Sigmoid colon (tissue), 7 donors: ENCODE measurements around the gene TGFBR1. TPM values are rescaled to one million over a fixed set of nuclear protein-coding genes. Genes with fewer than 3 reads are reported as not detected.

ENCODE experiments used
- DNase-seq: peaks from one replicate; pipeline ENCODE4 v3.0.0-alpha.2; 2019
- H3K27ac ChIP-seq, 4 donors: fragments of 200-600 bp; sonication (generic); one replicate each; pipeline ENCODE4 v1.5.1; 2016 to 2019; ENCODE audit warnings: mild to moderate bottlenecking in 1 of 4
- H3K27me3 ChIP-seq, 3 donors: fragments of 200-600 bp; sonication (generic); one replicate each; pipeline ENCODE4 v1.5.1; 2019; ENCODE audit warnings: mild to moderate bottlenecking in 1 of 3
- H3K36me3 ChIP-seq, 4 donors: fragments of 200-600 bp; sonication (generic); one replicate each; pipeline ENCODE4 v1.5.1; 2016 to 2019
- H3K4me1 ChIP-seq, 4 donors: fragments of 200-600 bp; sonication (generic); one replicate each; pipeline ENCODE4 v1.5.1; 2017 to 2019
- H3K4me3 ChIP-seq, 4 donors: fragments of 200-600 bp; sonication (generic); one replicate each; pipeline ENCODE4 v1.5.1; 2017 to 2019; ENCODE audit warnings: mild to moderate bottlenecking in 2 of 4, moderate library complexity in 1 of 4
- H3K9me3 ChIP-seq, 4 donors: fragments of 200-600 bp in 3 of 4; sonication (generic) in 3 of 4; one replicate each; pipeline versions ENCODE4 v1.5.1 to v1.6.1; 2013 to 2019
- EP300 ChIP-seq, 4 donors: sonication (generic); formaldehyde crosslinking; IDR thresholded peaks; one replicate each; pipeline ENCODE4 v1.6.1; 2017; ENCODE audit warnings: antibody characterized with exemption in 4 of 4
- POLR2A ChIP-seq, 2 donors: fragments of 450-650 bp; IDR thresholded peaks; one replicate each; pipeline ENCODE4 v1.6.1; 2016; ENCODE audit warnings: antibody characterized with exemption in 2 of 2, mild to moderate bottlenecking in 2 of 2, moderate library complexity in 2 of 2
- POLR2AphosphoS5 ChIP-seq, 4 donors: sonication (generic); formaldehyde crosslinking; IDR thresholded peaks; one replicate each; pipeline ENCODE4 v1.6.1; 2017; ENCODE audit warnings: antibody characterized with exemption in 4 of 4
- WGBS, 2 donors: extraction: QIAGEN DNeasy Blood & Tissue Kit; methylation state at CpG; one replicate each; pipeline ENCODE4 v1.1.7; 2013; 5-methylcytosine and 5-hydroxymethylcytosine counted together
- intact Hi-C: fragments of 100-400 bp; cut with DNase I; formaldehyde crosslinking; loops from one replicate; pipeline ENCODE4 v1.15.1; 2023
- polyA plus RNA-seq, 3 donors: library from polyadenylated mRNA; stranded (reverse); fragments of 200-250 nt; gene quantifications; one replicate each; pipeline ENCODE4 v1.2.3, GENCODE V29; 2013
- total RNA-seq, 4 donors: library from RNA; depleted of rRNA; stranded (reverse); fragments of >200 nt; gene quantifications; one replicate each; pipeline ENCODE4 v1.1.0, GENCODE V29; 2016
- TF ChIP-seq, protein P1 (sequence below), 4 experiments: fragments of 450-650 bp in 3 of 4; fragments of 200-600 bp in 1 of 4; IDR thresholded peaks; one replicate each; pipeline ENCODE4 v1.5.1; 2016 to 2019; ENCODE audit warnings: antibody characterized with exemption in 4 of 4, mild to moderate bottlenecking in 3 of 4, moderate library complexity in 2 of 4
- donor health status: healthy with polysubstance abuse.
- donor health status: Bipolar disorder and iron deficiency.
- donor health status: healthy.

Gene TGFBR1
- total and polyA plus RNA-seq, 7 donors = 3.9 to 84.3 (median 48.4) TPM

DNA sequence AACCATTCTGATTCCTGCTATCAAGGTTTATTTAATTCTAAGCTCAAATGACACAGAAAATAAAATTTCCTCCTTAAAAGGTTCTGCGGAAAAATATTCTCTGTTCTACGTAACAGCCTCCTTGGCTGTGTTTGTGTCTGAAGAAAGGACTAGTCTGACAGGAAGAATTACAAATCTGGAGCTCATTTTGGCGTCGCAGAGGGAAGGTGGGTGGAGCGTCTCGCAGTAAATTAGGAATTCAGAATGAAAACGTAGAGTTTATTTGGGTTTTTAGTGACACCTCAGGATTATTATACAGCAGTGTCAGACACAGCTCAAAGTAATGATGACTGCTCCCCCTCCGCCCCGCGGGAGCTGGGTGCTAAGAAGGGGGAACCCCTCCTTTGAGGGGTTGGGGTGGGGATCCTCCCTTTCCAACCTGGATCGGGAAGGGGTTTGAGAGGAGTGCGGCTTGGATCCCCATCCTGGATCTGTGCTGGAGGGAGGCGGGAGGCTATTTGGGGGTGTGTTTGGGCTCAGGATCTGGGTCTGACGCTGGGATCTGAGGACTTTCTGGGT, 933 bp upstream of the TGFBR1 start:
- intact Hi-C loops = loop anchor here (5.0 kb wide), 2 partner anchors 38 to 52 kb away; no protein-coding TSS in a partner anchor
- Histone ChIP-seq H3K4me1 (peaks cover 0 to 53% (median 47%) of the 10 kb centered on the region in 4 donors), H3K4me3 (peak overlapping the region; percentile 56 to 98 (median 90)), H3K27me3 (no peaks in the 10 kb centered on the region), H3K27ac (peak overlapping the region; percentile 92 to 95 (median 93)), H3K9me3 (no peaks in the 10 kb centered on the region), H3K36me3 (no peaks in the 10 kb centered on the region)
- no peak for DNase-seq
- WGBS, 2 donors = 6 to 15% methylated on average over 14 of the region's 14 CpGs
- peak in 3 of 4 donors; percentile 34 to 51 (median 39) for TF ChIP-seq POLR2AphosphoS5 (IDR thresholded peaks at IDR 0.05)
- TF ChIP-seq, protein P1, sequence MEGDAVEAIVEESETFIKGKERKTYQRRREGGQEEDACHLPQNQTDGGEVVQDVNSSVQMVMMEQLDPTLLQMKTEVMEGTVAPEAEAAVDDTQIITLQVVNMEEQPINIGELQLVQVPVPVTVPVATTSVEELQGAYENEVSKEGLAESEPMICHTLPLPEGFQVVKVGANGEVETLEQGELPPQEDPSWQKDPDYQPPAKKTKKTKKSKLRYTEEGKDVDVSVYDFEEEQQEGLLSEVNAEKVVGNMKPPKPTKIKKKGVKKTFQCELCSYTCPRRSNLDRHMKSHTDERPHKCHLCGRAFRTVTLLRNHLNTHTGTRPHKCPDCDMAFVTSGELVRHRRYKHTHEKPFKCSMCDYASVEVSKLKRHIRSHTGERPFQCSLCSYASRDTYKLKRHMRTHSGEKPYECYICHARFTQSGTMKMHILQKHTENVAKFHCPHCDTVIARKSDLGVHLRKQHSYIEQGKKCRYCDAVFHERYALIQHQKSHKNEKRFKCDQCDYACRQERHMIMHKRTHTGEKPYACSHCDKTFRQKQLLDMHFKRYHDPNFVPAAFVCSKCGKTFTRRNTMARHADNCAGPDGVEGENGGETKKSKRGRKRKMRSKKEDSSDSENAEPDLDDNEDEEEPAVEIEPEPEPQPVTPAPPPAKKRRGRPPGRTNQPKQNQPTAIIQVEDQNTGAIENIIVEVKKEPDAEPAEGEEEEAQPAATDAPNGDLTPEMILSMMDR (IDR thresholded peaks at IDR 0.05) = no peak

DNA sequence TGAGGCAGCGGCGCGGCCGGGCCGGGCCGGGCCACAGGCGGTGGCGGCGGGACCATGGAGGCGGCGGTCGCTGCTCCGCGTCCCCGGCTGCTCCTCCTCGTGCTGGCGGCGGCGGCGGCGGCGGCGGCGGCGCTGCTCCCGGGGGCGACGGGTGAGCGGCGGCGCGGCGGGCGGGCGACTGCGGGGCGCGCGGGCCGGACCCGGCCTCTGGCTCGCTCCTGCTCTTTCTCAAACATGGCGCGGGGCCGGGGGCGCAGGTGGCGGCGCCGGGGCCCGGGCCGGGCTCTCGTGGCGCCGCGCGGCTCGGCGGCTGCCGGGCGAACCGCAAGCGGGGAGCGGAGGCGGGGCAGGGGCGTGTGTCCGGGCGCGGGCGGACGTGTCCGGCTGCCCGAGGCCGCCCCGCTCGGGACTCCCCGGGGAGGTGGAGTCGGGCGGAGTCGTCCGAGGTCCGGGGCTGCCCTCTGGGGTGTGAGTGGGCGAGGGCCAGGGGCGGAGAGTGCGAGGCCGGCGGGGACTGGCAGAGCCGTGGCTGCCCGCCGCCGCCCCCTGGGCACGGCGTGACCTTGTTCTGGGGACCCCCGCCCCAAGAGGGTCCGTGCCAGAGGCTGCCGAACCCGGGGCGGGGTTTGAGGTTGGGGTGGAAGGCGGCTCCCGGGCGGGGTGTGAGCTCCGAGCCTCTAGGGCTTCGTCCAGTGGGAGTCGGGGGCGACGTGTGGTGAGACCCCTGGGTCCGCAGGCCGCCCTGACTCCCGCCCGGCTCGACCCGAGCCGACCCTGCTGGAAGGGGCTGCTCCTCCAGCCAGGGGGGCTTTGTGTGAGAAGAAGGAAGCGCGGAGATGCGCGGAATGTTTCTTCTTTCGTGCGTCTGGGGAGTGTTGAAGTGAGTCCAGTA, 485 bp downstream of the TGFBR1 start:
- WGBS, 2 donors = 1% methylated on average over 118 of the region's 118 CpGs
- Histone ChIP-seq H3K36me3 (no peaks in the 10 kb centered on the region), H3K27ac (peak overlapping the region; percentile 92 to 95 (median 93)), H3K4me1 (peaks cover 0 to 66% (median 53%) of the 10 kb centered on the region in 4 donors), H3K4me3 (peak overlapping the region; percentile 85 to 98 (median 90)), H3K27me3 (no peaks in the 10 kb centered on the region), H3K9me3 (no peaks in the 10 kb centered on the region)
- peak; percentile 87 for DNase-seq
- intact Hi-C loops = no loop called here
- no peak for TF ChIP-seq EP300 (IDR thresholded peaks at IDR 0.05)
- peak in 3 of 4 donors; percentile 27 to 67 (median 33) for TF ChIP-seq POLR2AphosphoS5 (IDR thresholded peaks at IDR 0.05)
- TF ChIP-seq, protein P1 (IDR thresholded peaks at IDR 0.05) = no peak
- no peak for TF ChIP-seq POLR2A (IDR thresholded peaks at IDR 0.05)

DNA sequence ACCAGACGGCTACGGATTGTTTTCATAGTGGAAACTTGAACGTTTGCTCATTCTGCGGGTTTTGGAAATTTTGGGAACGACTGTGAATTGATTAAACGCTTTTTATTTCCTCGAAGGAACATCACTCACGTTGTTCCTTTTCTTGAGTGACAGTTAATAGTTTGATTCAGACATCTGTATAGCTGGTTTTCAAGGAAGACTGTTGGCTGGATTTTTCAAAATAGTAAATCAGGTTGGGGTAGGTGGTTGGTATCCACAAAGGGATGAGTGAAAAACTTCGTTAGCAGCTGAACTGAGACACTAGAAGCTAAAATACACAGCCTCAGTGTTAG, 1.1 kb downstream of the TGFBR1 start:
- no peaks in the 10 kb centered on the region for H3K9me3 ChIP-seq
- no peaks in the 10 kb centered on the region for H3K27me3 ChIP-seq
- peak overlapping the region; percentile 85 to 98 (median 90) for H3K4me3 ChIP-seq
- H3K4me1 ChIP-seq = peaks cover 0 to 72% (median 55%) of the 10 kb centered on the region in 4 donors
- H3K36me3 ChIP-seq = no peaks in the 10 kb centered on the region
- no peak for DNase-seq
- 2% methylated on average over 9 of the region's 9 CpGs for WGBS, 2 donors
- intact Hi-C loops = no loop called here
- H3K27ac ChIP-seq = peak overlapping the region; percentile 92 to 95 (median 93)
- no peak for TF ChIP-seq POLR2AphosphoS5 (IDR thresholded peaks at IDR 0.05)
- no peak for TF ChIP-seq POLR2A (IDR thresholded peaks at IDR 0.05)
- TF ChIP-seq EP300 (IDR thresholded peaks at IDR 0.05) = no peak
- TF ChIP-seq, protein P1 (IDR thresholded peaks at IDR 0.05) = no peak

DNA sequence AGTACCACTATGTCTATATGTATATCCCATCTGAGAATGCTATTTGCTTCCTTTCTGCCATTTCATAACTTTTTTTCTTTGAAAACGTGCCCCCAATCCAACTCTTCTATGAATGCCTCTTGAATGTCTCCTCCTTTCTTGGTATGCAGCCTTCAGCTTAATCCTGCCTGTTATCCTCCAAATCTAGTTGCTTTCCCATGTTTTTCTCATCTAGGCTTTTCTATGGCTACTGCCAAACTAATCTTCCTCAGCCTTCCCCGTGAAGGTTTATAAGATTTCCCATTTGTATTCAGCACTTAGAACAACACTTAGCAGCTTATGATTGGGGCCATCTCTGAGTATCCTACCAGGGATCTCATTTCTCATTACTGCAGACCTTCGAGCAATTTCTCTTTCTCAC, 2.5 kb downstream of the TGFBR1 start:
- WGBS, 2 donors = 27 to 67% methylated on average over 3 of the region's 3 CpGs
- H3K36me3 ChIP-seq = no peaks in the 10 kb centered on the region
- peaks cover 0 to 81% (median 66%) of the 10 kb centered on the region in 4 donors for H3K4me1 ChIP-seq
- H3K27ac ChIP-seq = peak overlapping the region in 3 of 4 donors; percentile 92 to 95 (median 94)
- H3K27me3 ChIP-seq = no peaks in the 10 kb centered on the region
- intact Hi-C loops = no loop called here
- H3K4me3 ChIP-seq = peak overlapping the region in 2 of 4 donors; percentile 90 to 91
- H3K9me3 ChIP-seq = no peaks in the 10 kb centered on the region
- DNase-seq = no peak
- TF ChIP-seq EP300 (IDR thresholded peaks at IDR 0.05) (no peak), POLR2AphosphoS5 (IDR thresholded peaks at IDR 0.05) (no peak), POLR2A (IDR thresholded peaks at IDR 0.05) (no peak)
- TF ChIP-seq, protein P1 (IDR thresholded peaks at IDR 0.05) = no peak
